ENCODE data around the gene FOXS1.

FOXS1 gene

GRCh38 chr20:31845300-31845863 lies at the start of gene FOXS1:
TSS of gene FOXS1 (minus strand) at chr20:31845604. CDS start at chr20:31845542, 62 bp downstream.
- peak; percentile 25 for DNase-seq

DNA sequence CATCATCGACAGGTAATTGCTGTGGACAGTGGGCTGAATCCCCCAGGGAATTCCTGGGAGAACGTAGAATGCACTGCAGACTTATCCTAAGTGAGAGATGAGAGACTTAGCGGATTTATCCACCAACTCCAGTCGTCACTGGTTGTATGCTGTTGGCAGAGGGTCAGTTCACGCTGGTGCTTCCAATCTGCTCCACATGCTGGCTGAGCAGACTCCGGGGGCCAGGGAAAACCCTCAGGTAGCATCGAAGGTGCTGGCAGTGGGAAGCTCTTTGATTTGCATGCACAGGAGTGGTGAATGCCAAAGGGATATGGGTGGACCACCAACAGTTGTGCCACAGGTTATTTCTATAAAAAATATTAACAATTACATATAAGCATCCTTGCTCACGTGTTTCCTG lies 45.2 kb upstream of the FOXS1 start:
- DNase-seq: no peak

GRCh38 chr20:31883829-31884228 lies 38.4 kb upstream of the FOXS1 start:
- no peak for DNase-seq

- no peak for DNase-seq
Measured at GRCh38 chr20:31881945-31882344, 36.5 kb upstream of the FOXS1 start.

GRCh38 chr20:31879143-31879987 lies 34.0 kb upstream of the FOXS1 start:
- DNase-seq: peak; percentile 96

DNA sequence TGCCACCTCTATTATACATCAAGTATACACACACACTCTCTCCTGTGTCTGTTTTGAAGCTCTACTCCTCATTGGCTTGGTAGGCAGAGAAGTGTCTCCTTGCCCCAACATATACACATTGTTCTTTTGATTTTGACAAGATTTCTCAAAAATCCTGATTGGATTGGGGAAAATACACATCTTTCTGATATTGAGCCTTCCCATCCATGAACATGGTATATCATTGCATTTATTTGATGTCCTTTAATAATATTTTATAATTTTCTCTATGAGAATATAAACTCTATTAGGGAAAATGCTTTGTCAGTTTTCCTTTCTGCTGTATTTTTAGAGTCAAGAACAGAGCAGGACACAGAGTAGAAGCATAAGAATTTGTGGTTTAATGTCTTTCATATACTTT lies 32.3 kb upstream of the FOXS1 start:
- no peak for DNase-seq

- no peak for DNase-seq
Measured at GRCh38 chr20:31875671-31876070, 30.3 kb upstream of the FOXS1 start.

GRCh38 chr20:31872406-31872805 lies 27.0 kb upstream of the FOXS1 start:
- DNase-seq: no peak

- no peak for DNase-seq
Measured at GRCh38 chr20:31871618-31871954, 26.2 kb upstream of the FOXS1 start.

- DNase-seq: no peak
Measured at GRCh38 chr20:31870726-31871617, 25.6 kb upstream of the FOXS1 start.

DNA sequence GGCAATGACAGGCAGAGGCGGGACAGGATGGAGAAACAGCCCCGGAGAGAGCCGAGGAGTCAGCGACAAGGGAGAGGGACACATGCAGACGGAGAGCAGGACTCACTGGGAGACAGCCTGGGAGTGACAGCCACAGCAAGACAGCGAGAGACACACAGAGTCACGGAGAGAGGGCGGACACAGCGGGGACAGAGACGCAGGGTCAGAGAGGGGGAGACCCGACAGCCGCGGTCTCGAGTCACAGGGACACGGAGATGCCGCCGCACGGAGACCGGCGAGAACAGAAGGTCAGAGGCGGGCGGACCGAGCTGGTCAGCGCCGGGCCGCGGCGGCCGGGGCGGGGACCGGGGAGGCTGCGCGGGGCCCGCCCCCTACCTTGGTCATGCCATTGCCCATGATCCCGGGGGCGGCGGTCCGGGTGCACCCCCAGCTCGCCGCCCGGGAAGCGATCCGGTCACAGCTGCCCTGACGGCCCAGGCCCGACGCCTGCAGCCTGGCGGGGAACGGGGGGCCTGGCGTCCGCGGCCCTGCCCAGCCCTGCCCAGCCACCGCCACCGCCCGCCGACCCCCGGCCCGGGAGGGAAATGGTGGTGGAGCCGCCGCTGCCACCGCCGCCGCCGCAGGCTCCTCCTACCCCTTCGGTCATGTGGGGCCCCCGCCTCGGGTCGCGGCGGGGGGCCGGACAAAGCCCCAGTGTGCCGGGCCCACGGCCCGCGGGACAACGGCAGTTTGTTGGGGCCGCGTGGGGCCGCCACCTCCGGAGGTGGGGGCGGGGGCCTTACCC lies 24.7 kb upstream of the FOXS1 start, which contains the start of the genes DUSP15 and TTLL9:
TSS of gene DUSP15 (minus strand) at position 586 of the 784 bp plus-strand sequence. CDS start at position 396, 190 bp downstream.
TSS of gene TTLL9 (plus strand) at position 693 of the 784 bp plus-strand sequence. CDS start 493 bp downstream, outside the sequence.
- no peak for DNase-seq

DNA sequence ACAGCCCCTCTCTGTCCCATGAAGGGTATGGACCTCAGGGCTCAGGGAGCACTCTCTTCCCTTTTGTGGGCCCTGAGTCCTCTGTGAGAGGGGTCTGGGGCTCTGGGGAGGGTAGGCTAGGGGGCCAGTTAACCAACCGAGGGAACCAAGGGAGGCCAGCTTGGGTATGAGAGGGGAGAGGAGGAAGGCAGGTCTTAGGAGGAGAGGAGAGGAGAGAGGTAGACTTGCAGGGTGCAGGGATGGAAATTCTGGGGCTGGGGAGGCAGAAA lies 24.2 kb upstream of the FOXS1 start:
- no peak for DNase-seq

GRCh38 chr20:31868853-31869672 lies 23.7 kb upstream of the FOXS1 start:
- no peak for DNase-seq

GRCh38 chr20:31866221-31866620 lies 20.8 kb upstream of the FOXS1 start:
- DNase-seq: no peak

DNA sequence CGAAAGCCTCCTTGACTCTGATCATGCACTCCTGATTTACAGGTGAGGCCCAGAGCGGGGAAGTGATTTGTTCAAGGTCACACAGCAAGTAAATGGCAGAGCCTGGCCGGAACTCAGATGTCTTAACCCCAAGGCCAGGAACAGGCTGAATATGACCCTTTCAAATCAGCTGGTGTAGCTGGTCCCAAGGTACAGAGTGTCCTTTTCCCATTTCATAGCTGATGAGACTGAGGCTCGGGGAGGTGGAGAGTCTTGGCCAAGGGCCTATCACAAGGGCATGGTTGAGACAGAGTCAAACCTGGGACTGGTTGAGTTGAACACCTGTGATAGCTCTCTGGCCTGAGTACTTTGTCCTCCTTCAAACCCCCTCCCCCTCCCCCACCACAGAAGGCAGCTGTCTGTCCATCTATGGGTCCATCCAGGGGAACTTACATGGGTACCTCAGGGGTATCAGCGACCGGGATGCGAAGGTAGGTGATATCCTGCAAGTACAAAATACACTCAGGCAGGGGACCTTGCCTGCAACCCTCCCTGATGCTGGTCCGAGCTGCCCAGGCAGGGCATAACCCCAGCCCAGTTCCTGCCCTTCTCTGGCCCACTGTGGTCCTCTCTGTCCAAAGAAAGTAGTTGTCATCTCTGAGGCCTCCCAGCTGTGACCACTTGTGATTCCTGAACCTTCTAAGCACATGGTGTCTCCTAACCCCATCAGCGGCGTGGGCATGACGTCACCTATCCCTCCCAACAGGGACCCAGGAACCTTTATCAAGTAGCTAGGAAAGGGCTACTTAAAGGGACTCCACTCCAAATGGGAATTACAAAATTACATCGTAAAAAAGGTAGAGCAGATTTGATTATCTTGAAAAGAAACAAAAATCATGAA lies 19.4 kb upstream of the FOXS1 start:
- no peak for DNase-seq

- DNase-seq: no peak
Measured at GRCh38 chr20:31863296-31864085, 18.1 kb upstream of the FOXS1 start.

DNA sequence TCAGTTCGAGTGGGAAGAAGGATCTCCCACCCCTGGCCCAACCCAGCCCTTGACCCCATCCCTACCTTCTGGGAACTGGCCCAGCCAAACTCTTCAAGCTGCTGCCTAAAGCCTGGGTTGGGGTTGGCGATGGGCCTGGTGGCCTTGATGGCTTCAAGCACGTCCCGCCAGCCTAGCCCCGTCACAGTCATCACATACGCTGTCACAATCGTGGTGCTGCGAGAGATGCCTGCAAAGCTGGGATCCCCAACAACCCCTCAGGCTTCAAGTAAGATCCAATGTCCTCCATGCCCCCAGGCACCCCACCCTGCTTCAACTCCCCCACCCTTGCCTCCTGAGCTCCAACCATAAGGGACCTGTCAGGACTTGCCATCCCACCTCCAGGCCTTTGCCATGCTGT lies 17.1 kb upstream of the FOXS1 start:
- no peak for DNase-seq

GRCh38 chr20:31862157-31862470 lies 16.7 kb upstream of the FOXS1 start:
- no peak for DNase-seq

DNA sequence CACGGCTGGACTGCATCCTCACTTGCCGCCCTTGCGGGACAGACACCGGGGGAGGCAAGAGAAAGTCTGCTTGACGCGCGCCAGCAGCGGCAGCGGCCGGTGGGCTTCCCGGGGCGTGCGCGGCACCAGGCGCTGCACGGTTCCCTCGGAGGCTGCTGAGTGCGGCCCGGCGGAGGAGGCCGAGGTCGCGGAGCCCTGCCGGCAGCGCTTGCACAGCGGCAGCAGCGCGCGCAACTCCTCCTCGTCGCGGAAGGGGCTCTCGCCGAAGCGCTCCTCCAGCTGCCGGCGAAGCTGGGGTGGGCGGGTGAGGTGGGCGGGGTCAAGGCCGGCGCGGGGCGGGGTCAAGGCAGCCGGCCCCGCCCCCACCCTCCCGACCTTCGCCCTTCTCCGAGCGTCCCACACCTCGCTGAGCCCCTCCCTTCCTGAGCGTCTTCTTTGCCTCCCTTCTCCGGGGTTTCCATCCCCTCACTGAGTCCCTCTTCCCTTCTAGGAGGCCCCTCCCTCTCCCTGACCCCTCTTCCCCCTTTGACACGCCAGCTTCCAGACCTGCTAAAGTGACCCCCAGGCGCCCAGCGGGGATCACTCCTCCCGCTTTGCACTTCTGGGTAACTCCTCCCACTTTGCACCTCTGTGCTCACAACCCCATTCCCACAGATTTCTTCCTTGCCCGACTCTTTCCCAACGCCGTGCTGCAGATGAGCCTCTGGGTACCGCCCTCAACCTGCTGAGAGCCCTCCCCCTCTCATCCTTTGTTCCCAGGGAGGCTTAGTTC lies 16.2 kb upstream of the FOXS1 start:
- peak; percentile 20 for DNase-seq

- no peak for DNase-seq
Measured at GRCh38 chr20:31861135-31861384, 15.7 kb upstream of the FOXS1 start.
